HL-60 (cell line): ENCODE measurements around the gene ATP2B1.

Source experiments
- DNase-seq, 2 experiments: peaks; one replicate each; pipeline ENCODE4 v3.0.0-alpha.2; 2010 to 2020; ENCODE audit warnings: low read depth in 1 of 2, low spot score in 1 of 2
- H3K27ac ChIP-seq: fragments of 250-450 bp; sonication (Bioruptor Pico); replicated peaks from 2 replicates; pipeline ENCODE4 v1.5.1; 2020; ENCODE audit warnings: mild to moderate bottlenecking, moderate library complexity
- H3K27me3 ChIP-seq: fragments of 250-450 bp; sonication (Bioruptor Pico); 2 replicates; pipeline ENCODE4 v1.5.1; 2021; ENCODE audit warnings: mild to moderate bottlenecking, moderate library complexity; ENCODE audit not compliant: insufficient read depth, poor library complexity, severe bottlenecking
- H3K4me3 ChIP-seq: replicated peaks from 2 replicates; pipeline ENCODE4 v1.5.1; 2011; ENCODE audit warnings: mild to moderate bottlenecking, control low read depth, low read length; ENCODE audit not compliant: insufficient read depth
- CTCF ChIP-seq: IDR thresholded peaks from one replicate; pipeline ENCODE4 v1.5.1; 2011; ENCODE audit warnings: low read length, control low read depth, inconsistent platforms; ENCODE audit not compliant: insufficient read depth
- GABPA ChIP-seq: IDR thresholded peaks from 2 replicates; pipeline ENCODE4 v1.6.1; 2012; ENCODE audit warnings: low read depth
- POLR2AphosphoS5 ChIP-seq: IDR thresholded peaks from 2 replicates; pipeline ENCODE4 v1.6.1; 2012; ENCODE audit warnings: low read depth
- SPI1 ChIP-seq: IDR thresholded peaks from 2 replicates; pipeline ENCODE4 v1.6.1; 2012; ENCODE audit warnings: low read depth, mild to moderate bottlenecking, borderline replicate concordance
- TF ChIP-seq, protein P1 (sequence below): IDR thresholded peaks from 2 replicates; pipeline ENCODE4 v1.6.1; 2012; ENCODE audit warnings: low read depth; ENCODE audit not compliant: insufficient replicate concordance

The ATP2B1 gene

GRCh38 chr12:89597770-89598169 is 110.9 kb downstream of the ATP2B1 start:
- H3K27ac ChIP-seq = no peak overlapping the region
- no peaks in the 10 kb centered on the region for H3K27me3 ChIP-seq
- DNase-seq = no peak
- H3K4me3 ChIP-seq = no peak overlapping the region
- TF ChIP-seq, protein P1, sequence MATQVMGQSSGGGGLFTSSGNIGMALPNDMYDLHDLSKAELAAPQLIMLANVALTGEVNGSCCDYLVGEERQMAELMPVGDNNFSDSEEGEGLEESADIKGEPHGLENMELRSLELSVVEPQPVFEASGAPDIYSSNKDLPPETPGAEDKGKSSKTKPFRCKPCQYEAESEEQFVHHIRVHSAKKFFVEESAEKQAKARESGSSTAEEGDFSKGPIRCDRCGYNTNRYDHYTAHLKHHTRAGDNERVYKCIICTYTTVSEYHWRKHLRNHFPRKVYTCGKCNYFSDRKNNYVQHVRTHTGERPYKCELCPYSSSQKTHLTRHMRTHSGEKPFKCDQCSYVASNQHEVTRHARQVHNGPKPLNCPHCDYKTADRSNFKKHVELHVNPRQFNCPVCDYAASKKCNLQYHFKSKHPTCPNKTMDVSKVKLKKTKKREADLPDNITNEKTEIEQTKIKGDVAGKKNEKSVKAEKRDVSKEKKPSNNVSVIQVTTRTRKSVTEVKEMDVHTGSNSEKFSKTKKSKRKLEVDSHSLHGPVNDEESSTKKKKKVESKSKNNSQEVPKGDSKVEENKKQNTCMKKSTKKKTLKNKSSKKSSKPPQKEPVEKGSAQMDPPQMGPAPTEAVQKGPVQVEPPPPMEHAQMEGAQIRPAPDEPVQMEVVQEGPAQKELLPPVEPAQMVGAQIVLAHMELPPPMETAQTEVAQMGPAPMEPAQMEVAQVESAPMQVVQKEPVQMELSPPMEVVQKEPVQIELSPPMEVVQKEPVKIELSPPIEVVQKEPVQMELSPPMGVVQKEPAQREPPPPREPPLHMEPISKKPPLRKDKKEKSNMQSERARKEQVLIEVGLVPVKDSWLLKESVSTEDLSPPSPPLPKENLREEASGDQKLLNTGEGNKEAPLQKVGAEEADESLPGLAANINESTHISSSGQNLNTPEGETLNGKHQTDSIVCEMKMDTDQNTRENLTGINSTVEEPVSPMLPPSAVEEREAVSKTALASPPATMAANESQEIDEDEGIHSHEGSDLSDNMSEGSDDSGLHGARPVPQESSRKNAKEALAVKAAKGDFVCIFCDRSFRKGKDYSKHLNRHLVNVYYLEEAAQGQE = no peak
- TF ChIP-seq GABPA (no peak), CTCF (no peak), POLR2AphosphoS5 (no peak), SPI1 (no peak)

- Histone ChIP-seq H3K27ac (no peak overlapping the region), H3K4me3 (no peak overlapping the region), H3K27me3 (no peaks in the 10 kb centered on the region)
- TF ChIP-seq, protein P1 = no peak
- TF ChIP-seq CTCF = no peak
- no peak for TF ChIP-seq POLR2AphosphoS5
- no peak for TF ChIP-seq SPI1
- no peak for TF ChIP-seq GABPA
- no peak for DNase-seq
These were observed 111.4 kb downstream of the ATP2B1 start for GRCh38 chr12:89597210-89597609.

DNA sequence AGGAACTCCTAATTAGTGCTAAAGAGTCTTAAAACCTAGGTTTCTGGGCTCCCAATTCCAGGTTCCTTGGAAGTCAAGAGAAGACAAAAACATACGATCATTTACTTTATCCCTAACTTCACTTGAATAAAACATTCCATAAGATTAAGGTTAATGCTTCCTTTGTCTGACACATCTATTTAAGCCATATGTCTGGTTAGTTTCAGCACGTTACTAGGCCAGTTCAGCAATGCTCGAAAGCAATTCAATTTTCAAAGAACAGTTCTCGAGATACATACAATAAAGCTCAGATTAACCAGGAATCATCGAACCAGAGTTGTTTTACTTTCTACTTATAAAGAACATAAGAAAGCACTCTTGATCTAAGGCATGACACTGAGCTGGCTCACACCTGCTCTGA is 114.8 kb downstream of the ATP2B1 start:
- no peak for TF ChIP-seq CTCF
- Histone ChIP-seq H3K27ac (no peak overlapping the region), H3K4me3 (no peak overlapping the region), H3K27me3 (no peaks in the 10 kb centered on the region)
- DNase-seq = no peak

DNA sequence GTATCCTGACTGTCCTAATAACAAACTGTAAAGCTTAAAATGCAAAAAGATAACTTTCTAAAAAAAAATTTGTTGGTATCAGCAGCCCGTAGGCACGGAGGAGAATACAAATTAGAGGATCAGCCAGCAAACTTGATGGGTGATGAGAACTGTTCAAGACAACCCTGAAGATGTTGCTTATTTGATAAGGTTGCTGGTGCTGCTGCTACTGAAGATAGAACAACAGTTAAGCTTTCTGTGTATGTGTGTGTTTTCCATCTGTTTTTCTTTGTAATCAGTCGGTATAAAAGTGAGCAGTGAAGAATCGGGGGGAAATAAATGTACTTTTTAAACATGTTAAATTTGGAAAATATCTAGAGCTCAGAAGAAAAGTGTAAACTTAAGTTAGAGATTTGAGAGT is 115.4 kb downstream of the ATP2B1 start:
- Histone ChIP-seq H3K27me3 (no peaks in the 10 kb centered on the region), H3K27ac (no peak overlapping the region), H3K4me3 (no peak overlapping the region)
- DNase-seq = no peak
- no peak for TF ChIP-seq POLR2AphosphoS5
- TF ChIP-seq GABPA = no peak
- no peak for TF ChIP-seq SPI1
- TF ChIP-seq, protein P1 = no peak
- TF ChIP-seq CTCF = no peak
